SW480 (cell line): ENCODE results near the gene EFCAB10.

Experiments used
- DNase-seq: peaks from one replicate; pipeline ENCODE4 v3.0.0-alpha.2; 2016; ENCODE audit warnings: low spot score

Gene EFCAB10

GRCh38 chr7:105581066-105581811 lies at the start of gene EFCAB10:
Gene EFCAB10 (minus strand): TSS chr7:105581493. CDS start chr7:105581463, 30 bp downstream.
- peak; percentile 35 for DNase-seq

GRCh38 chr7:105625986-105626385 lies 44.7 kb upstream of the EFCAB10 start:
- DNase-seq: no peak

GRCh38 chr7:105623906-105624305 lies 42.6 kb upstream of the EFCAB10 start:
- no peak for DNase-seq

GRCh38 chr7:105623378-105623777 lies 42.1 kb upstream of the EFCAB10 start:
- DNase-seq: no peak

- no peak for DNase-seq
Measured at GRCh38 chr7:105622106-105622731, 40.9 kb upstream of the EFCAB10 start.

GRCh38 chr7:105621617-105622016 lies 40.3 kb upstream of the EFCAB10 start:
- no peak for DNase-seq

GRCh38 chr7:105621176-105621575 lies 39.9 kb upstream of the EFCAB10 start:
- DNase-seq: no peak

- DNase-seq: no peak
Measured at GRCh38 chr7:105619590-105619989, 38.3 kb upstream of the EFCAB10 start.

- no peak for DNase-seq
Measured at GRCh38 chr7:105618016-105618296, 36.7 kb upstream of the EFCAB10 start.

- no peak for DNase-seq
Measured at GRCh38 chr7:105617280-105618015, 36.2 kb upstream of the EFCAB10 start.

GRCh38 chr7:105614341-105614840 lies 33.1 kb upstream of the EFCAB10 start:
- DNase-seq: no peak

- no peak for DNase-seq
Measured at GRCh38 chr7:105613611-105614330, 32.5 kb upstream of the EFCAB10 start.

GRCh38 chr7:105612806-105613205 lies 31.5 kb upstream of the EFCAB10 start:
- no peak for DNase-seq

- DNase-seq: no peak
Measured at GRCh38 chr7:105611856-105612775, 30.8 kb upstream of the EFCAB10 start.

GRCh38 chr7:105610165-105610930 lies 29.1 kb upstream of the EFCAB10 start:
- DNase-seq: no peak

GRCh38 chr7:105602325-105603305 lies 21.3 kb upstream of the EFCAB10 start:
- no peak for DNase-seq

- peak; percentile 78 for DNase-seq
Measured at GRCh38 chr7:105600720-105601550, 19.6 kb upstream of the EFCAB10 start.

GRCh38 chr7:105599551-105599950 lies 18.3 kb upstream of the EFCAB10 start:
- no peak for DNase-seq
